ENCODE measurements around the gene PRPH2.
"Not testable (repeated sequence)": the region's sequence is repeated elsewhere in the genome, so short reads cannot be mapped to it uniquely, and the experiment has no call there.

Gene PRPH2

GRCh38 chr6:42702200-42702599, 20.2 kb downstream of the PRPH2 start:
- no peak for DNase-seq

GRCh38 chr6:42698217-42698616, 24.2 kb downstream of the PRPH2 start:
- DNase-seq, result no peak

GRCh38 chr6:42697268-42697655, 25.1 kb downstream of the PRPH2 start:
- DNase-seq, result no peak

- DNase-seq, result no peak
These were observed 25.7 kb downstream of the PRPH2 start for GRCh38 chr6:42696526-42697267.

GRCh38 chr6:42694586-42694985, 27.8 kb downstream of the PRPH2 start:
- no peak for DNase-seq

- no peak for DNase-seq
These were observed 28.6 kb downstream of the PRPH2 start for GRCh38 chr6:42693725-42694323.

- no peak for DNase-seq
These were observed 30.1 kb downstream of the PRPH2 start for GRCh38 chr6:42692137-42692911.

- no peak for DNase-seq
These were observed 31.5 kb downstream of the PRPH2 start for GRCh38 chr6:42690872-42691271.

- no peak for DNase-seq
These were observed 32.2 kb downstream of the PRPH2 start for GRCh38 chr6:42690151-42690702.

GRCh38 chr6:42689371-42689770, 33.0 kb downstream of the PRPH2 start:
- DNase-seq, result no peak

GRCh38 chr6:42688281-42688680, 34.1 kb downstream of the PRPH2 start:
- no peak for DNase-seq

- no peak for DNase-seq
These were observed 43.0 kb downstream of the PRPH2 start for GRCh38 chr6:42679358-42679757.

GRCh38 chr6:42674780-42675179, 47.6 kb downstream of the PRPH2 start:
- no peak for DNase-seq

GRCh38 chr6:42674368-42674767, 48.0 kb downstream of the PRPH2 start:
- not testable (repeated sequence) for DNase-seq

- DNase-seq, result no peak
These were observed 57.7 kb downstream of the PRPH2 start for GRCh38 chr6:42664718-42665117.

- DNase-seq, result peak in 49 of 56 donors; percentile 1 to 91 (median 55)
These were observed 60.8 kb downstream of the PRPH2 start for GRCh38 chr6:42661540-42662153.

- DNase-seq, result no peak
These were observed 62.6 kb downstream of the PRPH2 start for GRCh38 chr6:42659806-42660205.

GRCh38 chr6:42653851-42654250, 68.5 kb downstream of the PRPH2 start:
- no peak for DNase-seq

GRCh38 chr6:42652024-42652746, 70.2 kb downstream of the PRPH2 start:
- DNase-seq, result no peak

Data from nucleus accumbens (tissue), 56 donors.